IPS-NIHi7 (cell line): ENCODE data around the gene CPNE6.
"Not testable (repeated sequence)": the region's sequence is repeated elsewhere in the genome, so short reads cannot be mapped to it uniquely, and the experiment has no call there.

Source experiments
- DNase-seq: peaks from one replicate; pipeline ENCODE4 v3.0.0; 2012; ENCODE audit warnings: mixed read lengths; ENCODE audit errors: extremely low spot score

CPNE6 gene

DNA sequence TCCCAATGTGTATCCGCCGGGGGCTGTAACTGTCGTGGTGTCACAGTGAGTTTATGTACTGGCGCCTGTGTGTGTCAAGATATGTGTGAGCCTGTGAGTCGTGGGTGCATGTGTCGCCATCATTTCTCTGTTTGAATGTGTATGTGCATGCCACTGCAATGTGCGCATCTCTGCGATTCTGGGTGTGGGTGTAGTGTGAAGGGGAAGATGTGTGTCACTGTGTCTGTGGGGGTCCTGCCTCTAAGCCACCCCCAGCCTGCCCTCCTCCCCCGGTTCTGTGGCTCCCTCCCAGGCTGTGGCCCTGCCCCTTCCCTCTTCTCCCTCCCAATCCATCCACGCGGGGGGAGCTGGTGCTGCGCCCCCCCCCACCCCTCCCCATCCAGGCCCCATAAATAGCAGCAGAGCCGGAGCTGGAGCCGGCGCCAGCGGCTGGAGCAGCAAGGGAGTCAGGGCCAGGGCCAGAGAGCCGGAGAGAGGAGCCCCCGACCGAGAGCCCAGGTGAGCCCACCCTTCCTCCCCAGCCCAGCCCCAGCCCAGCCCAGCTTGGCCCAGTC is at the start of gene CPNE6:
TSS of gene CPNE6 (plus strand) at position 419 of the 554 bp plus-strand sequence. CDS start 1,375 bp downstream, outside the sequence.
- no peak for DNase-seq

- not testable (repeated sequence) for DNase-seq
These were observed 46.4 kb upstream of the CPNE6 start for GRCh38 chr14:24024939-24025418.

GRCh38 chr14:24029687-24030086 is 41.7 kb upstream of the CPNE6 start:
- DNase-seq = not testable (repeated sequence)

- not testable (repeated sequence) for DNase-seq
These were observed 40.0 kb upstream of the CPNE6 start for GRCh38 chr14:24031331-24031730.

DNA sequence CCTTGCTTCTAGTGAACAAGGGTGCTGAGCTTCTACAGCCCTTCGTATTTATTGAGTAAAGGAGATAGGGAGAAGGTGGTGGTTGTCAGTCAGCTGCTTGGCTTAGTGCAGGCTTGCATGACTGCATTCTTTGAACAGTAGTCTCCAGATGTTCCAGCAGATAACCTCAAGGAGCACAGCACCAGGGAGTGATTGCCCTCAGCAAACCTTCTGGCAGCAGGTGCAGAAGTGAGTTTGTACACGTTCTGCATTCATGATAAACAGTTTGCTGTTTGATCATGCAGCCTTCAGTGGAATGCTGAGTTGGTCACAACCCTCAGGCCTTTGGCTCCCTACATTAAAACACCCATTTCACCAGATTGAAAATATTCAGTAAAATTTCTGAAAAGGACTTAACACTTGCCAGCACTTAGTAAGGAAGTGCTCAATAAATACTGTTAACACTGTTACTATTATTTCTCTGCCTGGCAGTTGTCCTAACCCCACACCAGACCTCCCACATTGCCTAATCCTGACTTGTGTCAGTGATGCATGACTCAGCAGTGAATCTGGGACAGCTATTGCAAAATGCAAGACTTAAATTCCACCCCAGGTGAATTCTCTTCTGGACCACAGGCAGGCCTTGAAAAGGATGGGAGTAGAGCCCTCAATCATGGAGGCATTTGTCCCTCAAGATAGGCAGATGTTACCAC is 38.5 kb upstream of the CPNE6 start:
- no peak for DNase-seq

DNA sequence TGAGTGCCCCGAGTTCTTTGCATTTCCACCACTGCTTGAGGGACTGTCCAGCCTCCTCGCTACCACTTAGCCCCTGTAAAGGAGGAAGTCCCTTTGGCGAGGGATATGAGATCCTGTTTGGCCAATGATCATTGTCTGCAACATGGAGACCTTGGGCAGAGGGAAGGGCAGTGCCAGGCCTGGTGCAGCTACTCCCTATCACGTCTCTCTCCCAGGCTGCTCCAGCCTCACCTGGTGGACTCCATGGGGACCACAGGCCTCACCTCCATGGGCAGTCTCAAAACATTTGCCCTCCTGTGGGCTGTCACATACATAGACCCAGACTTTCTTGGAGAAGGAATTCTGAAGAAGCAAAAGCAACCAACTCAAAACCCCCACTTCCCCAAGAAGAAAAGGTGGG is 35.6 kb upstream of the CPNE6 start:
- not testable (repeated sequence) for DNase-seq

- DNase-seq = peak; percentile 75
These were observed 35.0 kb upstream of the CPNE6 start for GRCh38 chr14:24036169-24036962.

- not testable (repeated sequence) for DNase-seq
These were observed 34.3 kb upstream of the CPNE6 start for GRCh38 chr14:24036963-24037657.

DNA sequence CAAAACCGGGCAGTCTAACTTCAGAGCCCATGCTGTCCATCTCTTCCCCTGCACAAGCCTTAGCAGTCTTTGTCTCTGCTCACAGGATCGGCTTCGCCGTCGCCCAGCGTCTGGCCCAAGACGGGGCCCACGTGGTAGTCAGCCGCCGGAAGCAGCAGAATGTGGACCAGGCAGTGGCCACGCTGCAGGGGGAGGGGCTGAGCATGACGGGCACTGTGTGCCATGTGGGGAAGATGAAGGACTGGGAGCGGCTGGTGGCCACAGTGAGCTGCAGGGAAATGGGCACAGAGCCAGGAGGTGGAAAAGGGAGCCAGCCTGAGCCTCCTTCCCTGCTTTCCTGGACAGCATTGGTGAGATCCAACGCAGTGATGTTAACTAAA is 33.7 kb upstream of the CPNE6 start:
- DNase-seq = no peak

DNA sequence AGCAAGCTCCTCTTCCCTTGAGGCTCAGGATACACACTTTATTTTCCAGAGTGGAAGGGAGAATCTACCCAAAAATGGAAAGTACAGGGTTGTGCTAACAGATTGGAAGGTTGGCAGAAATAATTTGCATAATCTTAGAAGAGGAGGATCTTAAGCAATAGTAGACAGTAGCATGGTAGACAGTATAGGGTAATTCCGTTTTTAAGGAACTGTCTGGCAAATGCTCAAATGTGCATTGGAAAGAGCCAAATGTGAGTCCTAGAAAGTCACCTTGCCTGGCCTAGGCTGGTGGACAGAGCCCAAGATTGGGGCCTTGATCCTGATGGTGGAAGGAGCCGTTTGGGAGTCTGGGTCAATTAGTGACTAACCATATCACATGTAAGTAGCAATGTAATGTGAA is 32.7 kb upstream of the CPNE6 start:
- DNase-seq = no peak

GRCh38 chr14:24040692-24041091 is 30.7 kb upstream of the CPNE6 start:
- no peak for DNase-seq

DNA sequence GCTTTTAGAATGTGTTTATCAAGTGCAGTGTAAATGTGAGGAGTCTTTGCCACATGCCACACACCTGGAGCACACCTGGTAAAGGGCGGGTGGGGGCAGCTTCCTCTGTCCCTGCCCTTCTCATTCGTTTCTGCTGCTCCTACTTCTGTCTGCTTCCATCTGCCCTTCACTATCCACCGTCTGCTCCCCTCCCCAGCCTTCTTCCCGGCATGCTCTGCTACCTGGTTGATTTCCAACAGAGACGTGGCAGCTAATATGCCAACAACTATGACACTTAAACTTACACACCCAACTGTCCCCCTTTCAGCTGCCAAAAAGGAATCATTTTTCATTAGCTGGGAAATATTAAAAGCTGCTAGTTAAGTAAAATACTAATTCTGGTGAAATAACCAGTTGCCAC is 28.6 kb upstream of the CPNE6 start:
- peak; percentile 4 for DNase-seq

GRCh38 chr14:24049002-24049401 is 22.4 kb upstream of the CPNE6 start:
- DNase-seq = not testable (repeated sequence)

DNA sequence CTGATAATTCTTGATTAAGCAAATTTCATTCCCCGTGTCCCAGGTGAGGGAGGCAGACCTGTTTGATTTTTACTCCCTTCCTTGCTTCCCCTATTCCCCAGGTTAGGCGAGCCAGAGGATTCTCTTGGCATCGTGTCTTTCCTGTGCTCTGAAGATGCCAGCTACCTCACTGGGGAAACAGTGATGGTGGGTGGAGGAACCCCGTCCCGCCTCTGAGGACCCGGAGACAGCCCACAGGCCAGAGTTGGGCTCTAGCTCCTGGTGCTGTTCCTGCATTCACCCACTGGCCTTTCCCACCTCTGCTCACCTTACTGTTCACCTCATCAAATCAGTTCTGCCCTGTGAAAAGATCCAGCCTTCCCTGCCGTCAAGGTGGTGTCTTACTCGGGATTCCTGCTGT is 20.6 kb upstream of the CPNE6 start:
- DNase-seq = not testable (repeated sequence)

GRCh38 chr14:24051176-24051788 is 20.1 kb upstream of the CPNE6 start:
- DNase-seq = no peak

DNA sequence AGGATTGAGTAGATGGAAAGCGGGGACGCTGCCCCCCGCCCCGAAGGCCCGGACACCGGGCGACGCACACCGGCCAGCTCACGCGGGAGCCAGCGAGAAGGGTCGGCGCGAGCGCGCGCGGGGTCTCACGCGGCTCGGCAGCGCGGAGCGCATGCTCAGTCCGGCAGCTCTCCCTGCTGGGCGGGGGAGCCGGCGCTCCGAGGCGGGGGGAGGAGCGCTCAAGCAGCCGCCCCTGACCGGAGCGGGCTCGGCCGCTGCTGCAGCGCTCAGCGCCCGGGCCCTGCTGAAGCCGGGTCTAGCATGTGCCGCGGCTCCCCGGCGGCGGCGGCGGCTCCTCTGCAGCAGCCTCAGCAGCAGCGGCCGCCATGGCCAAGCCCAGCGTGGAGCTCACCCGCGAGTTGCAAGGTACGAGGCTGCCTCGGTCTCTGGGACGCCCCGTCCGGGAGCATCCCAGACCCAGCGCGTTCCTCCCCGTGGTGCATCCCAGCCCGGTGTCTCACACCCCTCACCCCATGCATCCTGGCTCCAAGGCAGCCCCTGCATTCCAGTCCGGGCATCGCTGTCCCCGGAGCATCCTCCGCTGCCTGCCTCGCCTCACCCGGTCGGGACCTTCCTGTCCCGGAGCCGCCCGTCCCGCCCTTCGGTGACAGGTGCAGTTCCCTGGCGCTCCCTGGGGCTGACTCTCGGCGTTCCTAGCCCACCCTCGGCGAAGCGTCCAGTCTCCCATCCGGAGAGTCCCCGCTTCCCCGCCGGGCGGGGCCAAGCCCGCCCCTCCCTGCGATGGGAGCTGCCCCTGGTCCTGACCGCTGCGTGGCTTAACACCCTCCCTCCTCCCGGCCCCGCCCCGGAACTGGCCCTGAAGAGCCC is 19.3 kb upstream of the CPNE6 start, which contains the start of gene CARMIL3:
TSS of gene CARMIL3 (plus strand) at position 221 of the 867 bp plus-strand sequence. CDS start at position 366, 145 bp downstream.
- peak; percentile 90 for DNase-seq

DNA sequence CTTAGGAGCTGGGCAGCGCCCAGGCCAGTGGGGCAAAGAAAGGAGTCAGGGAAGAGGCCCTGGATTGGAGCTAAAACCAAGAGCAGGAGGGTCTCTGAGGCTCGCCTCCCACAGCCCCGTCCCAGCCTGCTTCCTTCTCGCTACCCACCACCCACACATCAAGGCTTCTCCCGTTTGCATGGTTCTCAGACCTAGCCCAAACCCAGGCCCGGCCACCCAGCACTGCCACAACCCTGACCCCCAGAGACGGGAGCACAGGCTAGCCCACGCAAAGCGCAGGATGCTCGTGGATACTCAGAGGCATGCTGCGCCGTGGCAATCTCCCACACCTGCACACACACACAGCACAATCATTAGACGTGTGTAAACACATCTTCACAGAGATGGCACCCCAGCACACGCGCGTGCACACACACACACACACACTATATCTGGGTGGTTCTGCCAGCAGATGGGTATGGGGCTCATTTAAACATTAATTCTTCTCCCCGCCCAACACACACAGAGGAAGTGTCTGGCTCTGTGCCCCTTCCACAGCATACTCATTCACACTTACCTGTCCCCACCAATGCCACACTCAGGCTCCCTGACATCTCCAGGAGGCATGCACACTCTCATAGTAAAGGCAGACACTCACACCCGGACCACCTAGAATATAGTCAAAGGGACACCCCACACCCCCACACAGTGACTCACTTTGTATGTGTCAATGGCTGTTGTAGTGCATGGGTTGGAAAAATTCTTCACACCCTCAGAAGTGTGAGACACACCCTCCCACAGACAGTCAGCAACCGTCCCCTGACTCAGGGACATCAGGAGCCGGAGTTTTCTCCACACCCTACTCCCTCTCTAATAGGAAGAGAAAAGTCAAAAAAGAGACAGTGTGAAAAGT is 18.5 kb upstream of the CPNE6 start:
- no peak for DNase-seq

GRCh38 chr14:24053548-24054323 is 17.6 kb upstream of the CPNE6 start:
- no peak for DNase-seq

DNA sequence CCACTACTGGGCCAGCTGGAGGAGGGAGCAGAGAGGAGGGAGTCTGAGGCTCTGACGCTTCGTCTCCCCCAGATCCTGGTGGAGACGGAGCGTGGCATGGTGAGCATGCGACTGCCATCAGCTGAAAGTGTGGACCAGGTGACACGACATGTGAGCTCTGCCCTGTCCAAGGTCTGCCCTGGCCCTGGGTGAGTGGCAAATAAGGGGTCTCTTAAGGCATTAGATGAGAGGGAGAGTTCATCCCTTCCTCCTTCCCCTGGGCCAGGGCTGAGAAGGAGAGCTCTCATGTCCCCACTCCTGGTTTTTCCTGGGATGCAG is 17.1 kb upstream of the CPNE6 start:
- no peak for DNase-seq
